K562 (cell line): ENCODE results near the gene IRAK2. TPM values are rescaled to one million over a fixed set of nuclear protein-coding genes. Genes with fewer than 3 reads are reported as not detected.
A peak's percentile ranks its signal among the peaks of the same experiment; 100 is the strongest.

Source experiments
- ARID1B ChIP-seq: fragments of 450-650 bp; IDR thresholded peaks from 2 replicates; pipeline ENCODE4 v1.6.1; 2016; ENCODE audit warnings: antibody characterized with exemption, mild to moderate bottlenecking, inconsistent platforms
- ARID4B ChIP-seq: sonication (generic); formaldehyde crosslinking; IDR thresholded peaks from 2 replicates; pipeline ENCODE4 v1.8.0; 2022; ENCODE audit warnings: mild to moderate bottlenecking, missing genetic modification reagents
- CHD1 ChIP-seq: fragments of 200-600 bp; sonication (generic); IDR thresholded peaks from one replicate; pipeline ENCODE4 v1.6.1; 2012; ENCODE audit warnings: mild to moderate bottlenecking, moderate library complexity, low read length, inconsistent platforms
- FOXA1 ChIP-seq: fragments of 450-650 bp; IDR thresholded peaks from 2 replicates; pipeline ENCODE4 v1.6.1; 2016; ENCODE audit warnings: mild to moderate bottlenecking, borderline replicate concordance
- MITF ChIP-seq: IDR thresholded peaks from 2 replicates; pipeline ENCODE4 v1.6.1; 2014; ENCODE audit warnings: antibody characterized with exemption
- MYC ChIP-seq, 2 experiments: fragments of 250-450 bp in 1 of 2; sonication (Bioruptor Pico) in 1 of 2; IDR thresholded peaks; 2 replicates each; pipeline versions ENCODE4 v1.5.1 to v1.6.1; 2012 to 2021; ENCODE audit warnings: low read depth in 2 of 2, borderline replicate concordance in 1 of 2, improper control_type of control experiment in 1 of 2, low read length in 1 of 2, mild to moderate bottlenecking in 1 of 2, moderate library complexity in 1 of 2
- PHB2 ChIP-seq: fragments of 450-650 bp; IDR thresholded peaks from 2 replicates; pipeline ENCODE4 v1.6.1; 2017; ENCODE audit warnings: low read depth
- SP1 ChIP-seq: sonication (generic); formaldehyde crosslinking; IDR thresholded peaks from 2 replicates; pipeline ENCODE4 v1.8.1; 2022; ENCODE audit warnings: mild to moderate bottlenecking, missing genetic modification reagents
- THAP12 ChIP-seq: fragments of 250-450 bp; sonication (Bioruptor Pico); IDR thresholded peaks from 2 replicates; pipeline ENCODE4 v1.9.0; 2021; ENCODE audit warnings: mild to moderate bottlenecking, inconsistent platforms
- WHSC1 ChIP-seq: IDR thresholded peaks from one replicate; pipeline ENCODE4 v1.6.1; 2012; ENCODE audit warnings: low read length, control low read depth, inconsistent platforms
- ZNF121 ChIP-seq: sonication (generic); formaldehyde crosslinking; conservative IDR thresholded peaks from 2 replicates; pipeline ENCODE4 v1.8.0; 2022; ENCODE audit warnings: missing genetic modification reagents
- ZNF696 ChIP-seq: fragments of 250-450 bp; sonication (Bioruptor Pico); conservative IDR thresholded peaks from 2 replicates; pipeline ENCODE4 v1.4.0; 2020; ENCODE audit warnings: mild to moderate bottlenecking, moderate library complexity
- polyA plus RNA-seq, 8 experiments: library from polyadenylated mRNA; depleted of rRNA in 4 of 8; stranded (reverse) in 5 of 8; unstranded in 3 of 8; fragments of >200 nt; fragmentation: Nextera tagmentation in 2 of 8; fragmentation: Illumina TruSeq in 1 of 8; extraction: Ambion mirVana in 2 of 8; extraction: Trizol in 1 of 8; gene quantifications; 2 replicates each; pipeline versions ENCODE4 v1.2.1 to v1.2.3, GENCODE V29; 2011 to 2014; ENCODE audit warnings: inconsistent platforms in 1 of 8, missing spikeins in 1 of 8
- total RNA-seq, 7 experiments: library from RNA; depleted of rRNA in 6 of 7; stranded (reverse); fragments of >200 nt in 6 of 7; fragmentation: Illumina TruSeq in 2 of 7; extraction: Trizol in 2 of 7; gene quantifications; 2 replicates each; pipeline versions ENCODE4 v1.2.1 to v1.2.3, GENCODE V29; 2011 to 2021; ENCODE audit warnings: low replicate concordance in 1 of 7
- TF ChIP-seq, protein P1 (sequence below): fragments of 200-800 bp; sonication (Bioruptor generic); IDR thresholded peaks from 2 replicates; pipeline ENCODE4 v1.6.1; 2017; ENCODE audit warnings: missing genetic modification characterization, missing compliant biosample characterization
- TF ChIP-seq, protein P2 (sequence below): fragments of 450-650 bp; formaldehyde crosslinking; conservative IDR thresholded peaks from 2 replicates; pipeline ENCODE4 v1.4.0; 2022; ENCODE audit warnings: mild to moderate bottlenecking, missing genetic modification characterization
- TF ChIP-seq, protein P3 (sequence below): fragments of 450-650 bp; IDR thresholded peaks from 2 replicates; pipeline ENCODE4 v1.7.0; 2016; ENCODE audit warnings: borderline replicate concordance

The IRAK2 gene
- total and polyA plus RNA-seq, 9 of the 15 experiments (the other 6 are each of a cell fraction or from before 2014, with no cell fraction given) = 0.42 to 4.4 (median 2.7) TPM

DNA sequence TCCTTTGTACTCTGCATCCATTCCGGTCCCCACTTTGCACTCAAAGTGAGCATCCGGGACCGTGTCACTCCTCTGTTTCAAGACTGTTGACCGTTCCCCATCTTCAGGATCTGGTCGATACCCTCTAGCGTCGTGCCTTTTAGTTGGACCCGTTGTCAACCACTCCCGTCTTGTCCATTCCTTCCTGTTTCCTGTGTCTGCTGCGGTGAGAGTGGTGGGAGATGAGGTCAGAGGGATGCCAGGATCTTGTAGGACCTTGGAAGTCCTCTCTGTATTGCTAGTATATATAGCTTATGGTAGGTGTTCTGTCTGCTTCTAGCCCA lies 48.6 kb upstream of the IRAK2 start (continued):
- TF ChIP-seq MYC (IDR thresholded peaks at IDR 0.05; ENCODE audit: low read depth, low read length) (no peak), MYC (CRISPR knock-in tag; IDR thresholded peaks at IDR 0.05; ENCODE audit: borderline replicate concordance, low read depth) (no peak), CHD1 (peak; percentile 74), WHSC1 (no peak), PHB2 (no peak), THAP12 (CRISPR knock-in tag) (0 out of 2 replicates have a peak, but pooled peaks have one; percentile 29), SP1 (CRISPR knock-in tag) (no peak), ARID1B (peak; percentile 22; the same call in 1 of the 2 replicates), ZNF121 (CRISPR knock-in tag) (no peak), ZNF696 (CRISPR knock-in tag) (no peak), MITF (no peak), ARID4B (CRISPR knock-in tag) (0 out of 2 replicates have a peak, but pooled peaks have one; percentile 45), FOXA1 (no peak)
- TF ChIP-seq, protein P1, sequence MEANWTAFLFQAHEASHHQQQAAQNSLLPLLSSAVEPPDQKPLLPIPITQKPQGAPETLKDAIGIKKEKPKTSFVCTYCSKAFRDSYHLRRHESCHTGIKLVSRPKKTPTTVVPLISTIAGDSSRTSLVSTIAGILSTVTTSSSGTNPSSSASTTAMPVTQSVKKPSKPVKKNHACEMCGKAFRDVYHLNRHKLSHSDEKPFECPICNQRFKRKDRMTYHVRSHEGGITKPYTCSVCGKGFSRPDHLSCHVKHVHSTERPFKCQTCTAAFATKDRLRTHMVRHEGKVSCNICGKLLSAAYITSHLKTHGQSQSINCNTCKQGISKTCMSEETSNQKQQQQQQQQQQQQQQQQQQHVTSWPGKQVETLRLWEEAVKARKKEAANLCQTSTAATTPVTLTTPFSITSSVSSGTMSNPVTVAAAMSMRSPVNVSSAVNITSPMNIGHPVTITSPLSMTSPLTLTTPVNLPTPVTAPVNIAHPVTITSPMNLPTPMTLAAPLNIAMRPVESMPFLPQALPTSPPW (CRISPR knock-in tag) = peak; percentile 21; the same call in 1 of the 2 replicates
- TF ChIP-seq, protein P2, sequence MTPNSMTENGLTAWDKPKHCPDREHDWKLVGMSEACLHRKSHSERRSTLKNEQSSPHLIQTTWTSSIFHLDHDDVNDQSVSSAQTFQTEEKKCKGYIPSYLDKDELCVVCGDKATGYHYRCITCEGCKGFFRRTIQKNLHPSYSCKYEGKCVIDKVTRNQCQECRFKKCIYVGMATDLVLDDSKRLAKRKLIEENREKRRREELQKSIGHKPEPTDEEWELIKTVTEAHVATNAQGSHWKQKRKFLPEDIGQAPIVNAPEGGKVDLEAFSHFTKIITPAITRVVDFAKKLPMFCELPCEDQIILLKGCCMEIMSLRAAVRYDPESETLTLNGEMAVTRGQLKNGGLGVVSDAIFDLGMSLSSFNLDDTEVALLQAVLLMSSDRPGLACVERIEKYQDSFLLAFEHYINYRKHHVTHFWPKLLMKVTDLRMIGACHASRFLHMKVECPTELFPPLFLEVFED (CRISPR knock-in tag) = no peak
- TF ChIP-seq, protein P3, sequence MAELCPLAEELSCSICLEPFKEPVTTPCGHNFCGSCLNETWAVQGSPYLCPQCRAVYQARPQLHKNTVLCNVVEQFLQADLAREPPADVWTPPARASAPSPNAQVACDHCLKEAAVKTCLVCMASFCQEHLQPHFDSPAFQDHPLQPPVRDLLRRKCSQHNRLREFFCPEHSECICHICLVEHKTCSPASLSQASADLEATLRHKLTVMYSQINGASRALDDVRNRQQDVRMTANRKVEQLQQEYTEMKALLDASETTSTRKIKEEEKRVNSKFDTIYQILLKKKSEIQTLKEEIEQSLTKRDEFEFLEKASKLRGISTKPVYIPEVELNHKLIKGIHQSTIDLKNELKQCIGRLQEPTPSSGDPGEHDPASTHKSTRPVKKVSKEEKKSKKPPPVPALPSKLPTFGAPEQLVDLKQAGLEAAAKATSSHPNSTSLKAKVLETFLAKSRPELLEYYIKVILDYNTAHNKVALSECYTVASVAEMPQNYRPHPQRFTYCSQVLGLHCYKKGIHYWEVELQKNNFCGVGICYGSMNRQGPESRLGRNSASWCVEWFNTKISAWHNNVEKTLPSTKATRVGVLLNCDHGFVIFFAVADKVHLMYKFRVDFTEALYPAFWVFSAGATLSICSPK = 0 out of 2 replicates have a peak, but pooled peaks have one; percentile 36
